Measurements from ENCODE around the gene ELMO1.

Gene ELMO1

DNA sequence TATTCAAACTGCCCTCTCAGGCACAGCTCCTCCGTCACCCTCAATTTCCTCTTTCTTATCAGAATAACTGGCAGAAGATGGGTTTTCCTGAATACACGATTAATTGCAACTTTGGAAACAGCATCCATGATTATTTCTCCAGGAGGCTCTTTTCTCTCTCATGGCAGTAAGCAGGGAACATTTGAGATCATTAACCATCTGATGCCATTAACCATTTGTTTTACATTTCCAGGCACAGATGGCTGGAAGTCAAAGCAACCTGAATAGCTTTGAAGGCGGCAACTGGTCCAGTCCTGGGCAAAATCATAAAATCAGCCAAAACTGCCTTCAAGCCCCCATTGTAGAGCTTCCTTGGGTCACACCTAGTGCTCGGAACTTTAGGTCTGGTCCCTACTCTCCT, 434.9 kb downstream of the ELMO1 start:
- no peak for DNase-seq (ENCODE audit: low spot score)
- TF ChIP-seq, protein P1, sequence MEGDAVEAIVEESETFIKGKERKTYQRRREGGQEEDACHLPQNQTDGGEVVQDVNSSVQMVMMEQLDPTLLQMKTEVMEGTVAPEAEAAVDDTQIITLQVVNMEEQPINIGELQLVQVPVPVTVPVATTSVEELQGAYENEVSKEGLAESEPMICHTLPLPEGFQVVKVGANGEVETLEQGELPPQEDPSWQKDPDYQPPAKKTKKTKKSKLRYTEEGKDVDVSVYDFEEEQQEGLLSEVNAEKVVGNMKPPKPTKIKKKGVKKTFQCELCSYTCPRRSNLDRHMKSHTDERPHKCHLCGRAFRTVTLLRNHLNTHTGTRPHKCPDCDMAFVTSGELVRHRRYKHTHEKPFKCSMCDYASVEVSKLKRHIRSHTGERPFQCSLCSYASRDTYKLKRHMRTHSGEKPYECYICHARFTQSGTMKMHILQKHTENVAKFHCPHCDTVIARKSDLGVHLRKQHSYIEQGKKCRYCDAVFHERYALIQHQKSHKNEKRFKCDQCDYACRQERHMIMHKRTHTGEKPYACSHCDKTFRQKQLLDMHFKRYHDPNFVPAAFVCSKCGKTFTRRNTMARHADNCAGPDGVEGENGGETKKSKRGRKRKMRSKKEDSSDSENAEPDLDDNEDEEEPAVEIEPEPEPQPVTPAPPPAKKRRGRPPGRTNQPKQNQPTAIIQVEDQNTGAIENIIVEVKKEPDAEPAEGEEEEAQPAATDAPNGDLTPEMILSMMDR (conservative IDR thresholded peaks at IDR 0.05; ENCODE audit: low read depth), result no peak
- no peak overlapping the region for H3K27ac ChIP-seq
- POLR2A ChIA-PET (ENCODE audit: low non-redundant PET), result no interaction called here
- CTCF ChIA-PET, result no interaction called here

DNA sequence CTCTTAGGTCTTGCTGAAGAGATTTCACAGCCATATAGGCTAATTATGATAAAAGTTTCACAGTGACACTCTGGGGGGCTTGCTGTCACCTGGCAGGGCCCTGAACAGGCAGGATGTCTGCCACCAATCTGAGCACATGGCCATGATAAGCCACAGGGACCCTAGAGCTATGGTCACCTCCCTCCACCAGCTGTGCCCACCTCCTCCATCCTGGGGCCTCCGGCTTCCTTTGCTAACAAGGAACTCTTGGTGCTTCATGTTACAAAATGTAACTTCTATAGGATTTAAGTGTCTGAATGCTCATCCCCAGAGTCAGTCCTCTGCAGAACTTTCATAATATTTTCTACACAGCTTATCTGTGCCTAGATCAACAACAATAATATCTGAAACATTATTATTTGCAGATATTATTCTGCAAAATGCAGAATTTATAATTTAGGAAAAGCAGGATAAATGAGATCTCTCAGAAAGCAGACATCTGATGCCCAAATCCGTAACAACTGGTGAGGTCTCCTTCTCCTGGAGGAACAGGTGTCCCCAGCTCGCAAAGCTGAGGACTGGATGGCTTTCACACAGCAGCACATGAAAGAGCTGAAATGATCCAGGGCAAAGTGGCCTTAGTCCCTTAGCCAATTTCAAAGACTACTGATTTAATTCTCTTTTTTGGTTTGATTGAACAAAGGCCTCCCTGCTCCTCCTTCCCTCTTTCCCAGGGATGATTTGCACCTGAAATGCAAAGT, 437.3 kb downstream of the ELMO1 start:
- POLR2A ChIA-PET (ENCODE audit: low non-redundant PET), result no interaction called here
- no peak for DNase-seq (ENCODE audit: low spot score)
- CTCF ChIA-PET, result no interaction called here
- H3K27ac ChIP-seq, result no peak overlapping the region
- TF ChIP-seq, protein P1 (conservative IDR thresholded peaks at IDR 0.05; ENCODE audit: low read depth), result no peak

DNA sequence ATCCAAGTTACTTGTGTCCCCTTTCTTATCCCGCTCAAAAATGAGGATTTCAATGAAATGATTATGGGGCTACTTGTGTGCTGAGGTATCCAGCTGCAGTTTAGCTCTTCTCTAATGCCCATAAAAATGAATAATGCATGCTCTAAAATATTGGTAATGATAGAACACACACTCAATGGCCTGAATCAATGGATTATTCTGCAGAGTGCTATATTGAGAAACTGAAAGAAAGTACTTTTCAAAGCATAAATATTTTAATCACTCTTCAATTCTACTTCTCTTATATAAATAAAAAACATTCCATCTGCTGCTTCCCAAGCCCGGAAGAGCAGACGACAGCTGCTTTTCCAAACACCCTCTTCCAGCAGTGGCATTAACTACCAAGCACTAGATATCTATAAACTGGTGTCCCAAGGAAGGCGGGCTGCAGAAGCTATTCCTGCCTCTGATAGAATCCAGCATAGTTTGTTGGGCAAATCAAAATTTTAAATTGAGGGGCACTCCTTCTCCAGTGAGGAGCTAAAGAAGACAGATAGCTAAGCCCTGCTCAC, 439.5 kb downstream of the ELMO1 start:
- DNase-seq (ENCODE audit: low spot score), result no peak
- POLR2A ChIA-PET (ENCODE audit: low non-redundant PET), result no interaction called here
- TF ChIP-seq, protein P1 (conservative IDR thresholded peaks at IDR 0.05; ENCODE audit: low read depth), result no peak
- H3K27ac ChIP-seq, result no peak overlapping the region
- CTCF ChIA-PET, result interaction anchor here (0.7 to 1.3 kb wide), 3 partner anchors 23 to 465 kb away, joined by 3 read pairs; no protein-coding TSS in a partner anchor

DNA sequence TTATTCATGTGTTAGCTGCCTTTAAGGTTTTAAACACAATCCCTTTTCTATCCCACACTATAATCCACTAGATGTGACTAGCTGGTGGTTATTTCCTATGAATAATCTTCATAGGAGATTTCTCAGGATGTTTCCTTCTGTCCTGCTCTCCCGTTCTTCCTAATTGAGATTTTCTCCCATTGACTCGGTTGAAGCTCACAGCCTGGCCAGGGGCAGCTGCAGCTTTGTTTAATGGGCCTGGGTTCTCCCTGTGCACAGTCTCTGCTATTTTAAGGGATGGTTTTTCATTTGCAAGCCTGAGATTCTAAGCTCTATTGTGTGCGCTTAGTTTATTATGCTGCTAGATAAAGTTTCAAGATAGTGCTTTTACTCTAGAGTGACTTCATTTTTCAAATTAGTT, 441.0 kb downstream of the ELMO1 start:
- ChIA-PET CTCF (interaction anchor here (0.6 to 1.3 kb wide), 5 partner anchors 21 to 533 kb away, joined by 3 to 8 read pairs (median 3); no protein-coding TSS in a partner anchor), POLR2A (ENCODE audit: low non-redundant PET) (no interaction called here)
- no peak overlapping the region for H3K27ac ChIP-seq
- TF ChIP-seq, protein P1 (conservative IDR thresholded peaks at IDR 0.05; ENCODE audit: low read depth), result no peak
- DNase-seq (ENCODE audit: low spot score), result no peak

DNA sequence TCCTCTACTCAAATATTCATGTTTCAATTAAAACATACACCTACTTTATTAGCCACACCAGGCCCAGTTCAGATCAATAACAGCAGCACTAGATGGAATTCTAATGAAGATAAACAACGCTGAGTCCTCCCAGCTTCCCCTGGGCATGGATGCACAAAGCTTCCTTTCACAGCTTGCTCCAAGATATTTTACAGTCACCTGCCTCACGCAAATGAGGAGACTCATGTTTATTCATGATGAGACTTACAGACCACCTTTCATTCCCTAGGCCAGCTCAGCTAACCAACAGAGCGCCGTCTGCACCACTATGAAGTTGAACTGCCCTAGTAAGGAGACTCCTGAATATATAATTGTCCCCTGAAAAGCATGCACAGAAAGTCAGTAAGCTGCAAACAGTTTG, 441.4 kb downstream of the ELMO1 start:
- DNase-seq (ENCODE audit: low spot score), result no peak
- ChIA-PET POLR2A (ENCODE audit: low non-redundant PET) (no interaction called here), CTCF (interaction anchor here (1.2 kb wide), 1 partner anchor 194 kb away, joined by 3 read pairs; no protein-coding TSS in a partner anchor)
- TF ChIP-seq, protein P1 (conservative IDR thresholded peaks at IDR 0.05; ENCODE audit: low read depth), result no peak
- H3K27ac ChIP-seq, result no peak overlapping the region

DNA sequence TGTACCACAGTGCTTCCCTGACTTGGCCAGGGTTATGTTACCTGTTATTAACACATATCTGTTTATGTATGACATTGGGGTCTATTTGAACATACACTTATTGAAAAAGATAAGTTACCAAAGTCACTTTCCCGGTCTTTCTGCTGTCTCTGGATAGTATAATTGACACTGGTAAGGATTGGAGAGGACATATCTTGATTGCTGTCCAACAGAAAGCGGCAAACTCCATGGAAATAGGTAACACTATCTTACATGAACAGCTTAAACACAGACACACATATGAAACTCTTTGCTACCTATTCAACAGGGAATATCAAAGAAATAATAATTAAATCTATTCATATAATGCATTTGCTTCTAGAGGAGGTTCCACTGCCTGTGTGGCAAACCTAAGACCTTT, 441.9 kb downstream of the ELMO1 start:
- TF ChIP-seq, protein P1 (conservative IDR thresholded peaks at IDR 0.05; ENCODE audit: low read depth), result no peak
- H3K27ac ChIP-seq, result no peak overlapping the region
- no peak for DNase-seq (ENCODE audit: low spot score)
- ChIA-PET POLR2A (ENCODE audit: low non-redundant PET) (no interaction called here), CTCF (interaction anchor here (1.2 kb wide), 1 partner anchor 194 kb away, joined by 3 read pairs; no protein-coding TSS in a partner anchor)
